Measurements from ENCODE around the gene UBALD1.

UBALD1 gene

DNA sequence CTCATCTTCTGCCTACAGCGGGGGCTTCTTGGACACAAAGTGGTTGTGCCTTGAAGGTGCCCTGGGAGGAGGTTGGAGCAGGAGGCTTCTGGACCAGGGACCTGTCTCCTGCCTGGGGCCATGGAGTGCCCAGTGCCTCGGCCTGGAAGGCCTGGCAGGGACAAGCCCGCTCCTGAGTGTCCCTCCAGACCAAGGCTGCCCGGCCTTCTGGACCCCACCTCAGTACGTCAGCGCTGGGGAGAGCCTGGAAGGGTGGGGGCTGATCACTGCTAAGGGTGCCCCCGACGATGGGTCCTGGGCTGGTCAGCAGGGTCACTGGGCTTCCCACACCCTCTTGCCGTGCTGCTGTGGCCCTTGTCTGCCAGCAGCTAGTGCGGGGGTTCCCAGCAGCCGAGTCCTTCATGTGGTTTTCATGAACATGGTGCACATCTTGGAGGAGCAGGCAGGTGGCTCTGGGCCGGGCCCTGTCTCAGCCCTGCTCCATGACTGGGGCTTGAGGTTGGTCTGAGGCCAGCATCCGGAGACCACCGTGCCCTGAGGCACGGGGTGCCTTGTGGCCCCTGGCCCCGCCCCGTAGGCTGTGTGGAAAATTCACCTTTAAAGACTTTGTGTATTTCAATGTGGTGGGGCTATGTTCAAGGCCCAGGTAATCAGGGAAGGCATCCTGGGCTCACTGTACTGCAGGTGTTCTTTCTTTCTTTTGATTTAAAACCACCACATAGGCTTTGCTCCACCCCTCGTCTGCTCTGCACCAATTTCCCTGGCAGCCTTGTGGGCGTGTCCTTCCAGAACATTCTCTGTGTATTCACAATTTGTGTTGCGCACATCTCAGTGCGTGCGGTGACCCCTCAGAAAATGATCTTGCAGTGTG is 32.3 kb upstream of the UBALD1 start:
- no peak for DNase-seq (ENCODE audit: low spot score)

DNA sequence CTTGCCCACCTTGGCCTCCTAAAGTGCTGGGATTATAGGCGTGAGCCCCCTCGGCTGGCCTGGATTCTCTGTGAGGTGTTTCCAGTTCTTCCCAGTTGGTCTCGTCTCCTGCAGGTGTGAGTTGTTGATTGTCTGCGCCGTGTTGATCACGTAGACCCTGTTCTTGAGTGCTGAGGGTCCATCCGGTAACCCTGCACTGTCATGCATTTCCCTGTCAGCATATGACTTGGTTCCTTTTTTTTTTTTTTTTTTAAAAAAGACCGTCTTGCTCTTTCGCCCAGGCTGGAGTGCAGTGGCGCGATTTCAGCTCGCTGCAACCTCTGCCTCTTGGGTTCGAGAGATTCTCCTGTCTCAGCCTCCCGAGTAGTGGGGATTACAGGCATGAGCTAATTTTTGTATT is 27.2 kb upstream of the UBALD1 start:
- DNase-seq (ENCODE audit: low spot score) = no peak

GRCh38 chr16:4641306-4641687 is 26.6 kb upstream of the UBALD1 start:
- DNase-seq (ENCODE audit: low spot score) = no peak

GRCh38 chr16:4640572-4641305 is 26.1 kb upstream of the UBALD1 start:
- DNase-seq (ENCODE audit: low spot score) = no peak

DNA sequence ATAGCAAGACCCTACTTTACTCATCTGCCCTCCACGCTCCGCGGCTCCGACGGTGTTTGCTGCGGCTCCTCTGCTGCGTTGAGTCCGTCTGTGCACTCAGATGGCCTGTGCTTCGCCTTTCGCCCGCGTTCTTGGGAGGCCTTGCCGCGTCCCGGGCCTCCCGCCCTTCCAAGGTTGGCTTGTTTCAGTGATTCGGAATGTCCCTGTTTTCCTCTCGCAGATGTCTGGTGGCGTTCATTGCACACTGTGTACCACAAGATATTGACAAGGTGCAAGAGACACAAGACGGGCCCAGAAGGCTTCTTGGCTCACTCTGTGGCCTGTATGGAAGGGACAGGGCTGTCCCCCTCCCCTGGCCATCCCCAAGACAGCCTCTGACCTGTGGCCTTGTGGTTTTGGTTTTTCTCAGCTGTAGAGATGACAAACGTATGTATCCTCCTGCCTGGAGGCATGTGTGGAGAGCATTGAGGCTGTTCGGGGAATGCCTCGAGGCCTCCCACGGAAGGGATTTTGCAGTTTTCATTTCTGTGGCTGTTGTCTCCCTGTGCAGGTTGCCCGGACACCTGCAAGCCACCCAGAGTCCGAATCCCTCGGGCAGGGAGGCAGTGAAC is 25.3 kb upstream of the UBALD1 start:
- no peak for DNase-seq (ENCODE audit: low spot score)

DNA sequence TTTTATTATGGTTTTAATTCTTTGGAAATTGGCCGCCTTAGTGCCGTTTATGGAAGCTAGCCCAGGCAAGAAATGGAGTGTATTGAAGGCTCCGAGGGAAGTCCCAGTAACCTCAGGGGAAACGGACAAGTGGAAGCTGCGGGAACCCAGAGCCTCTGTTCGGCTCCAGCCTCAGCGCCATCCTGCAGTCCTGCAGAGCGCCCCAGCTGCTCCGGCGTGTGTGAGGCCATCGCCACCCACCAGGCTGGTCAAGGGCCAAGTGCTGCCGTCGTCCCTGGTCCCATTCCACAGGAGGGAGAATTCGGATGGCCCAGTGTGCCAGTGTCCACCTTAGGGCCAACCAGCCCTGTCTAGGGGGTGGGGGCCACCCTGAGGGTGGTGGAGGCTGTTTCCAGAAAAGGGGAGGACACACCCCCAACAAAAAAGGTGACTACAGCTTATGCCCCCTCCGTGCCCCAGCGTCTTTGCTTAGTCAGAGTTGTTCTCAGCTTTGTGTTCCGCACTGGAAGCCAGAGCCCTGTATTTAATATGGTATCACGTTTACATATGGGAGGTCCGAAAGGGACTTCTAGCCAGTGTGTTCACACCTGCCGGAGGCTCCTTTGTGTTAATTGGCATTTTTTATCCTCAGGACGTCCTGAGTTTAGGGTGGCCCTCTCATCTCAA is 22.9 kb upstream of the UBALD1 start:
- no peak for DNase-seq (ENCODE audit: low spot score)

DNA sequence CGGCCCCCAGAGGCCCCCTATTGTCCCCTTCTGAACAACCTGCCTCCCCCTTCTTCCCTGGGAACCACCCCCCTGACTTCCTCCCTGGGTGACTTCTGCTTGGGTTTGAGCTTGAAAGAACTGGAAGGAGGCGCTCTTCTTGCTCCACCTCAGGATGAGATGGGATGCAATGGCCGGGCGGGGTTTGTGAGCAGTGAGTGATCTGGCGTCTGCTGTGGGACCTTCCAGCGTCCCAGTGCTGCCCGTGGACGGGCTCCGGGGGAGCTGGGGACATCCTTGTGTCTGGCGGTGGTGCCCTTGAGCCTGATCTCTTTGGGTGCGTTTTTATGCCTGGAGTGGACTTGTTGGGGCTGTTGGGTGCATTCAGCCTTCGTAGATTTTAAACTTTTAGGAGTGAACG is 21.5 kb upstream of the UBALD1 start:
- DNase-seq (ENCODE audit: low spot score) = no peak

GRCh38 chr16:4634768-4635167 is 20.1 kb upstream of the UBALD1 start:
- no peak for DNase-seq (ENCODE audit: low spot score)

GRCh38 chr16:4633910-4634635 is 19.4 kb upstream of the UBALD1 start:
- DNase-seq (ENCODE audit: low spot score) = no peak

DNA sequence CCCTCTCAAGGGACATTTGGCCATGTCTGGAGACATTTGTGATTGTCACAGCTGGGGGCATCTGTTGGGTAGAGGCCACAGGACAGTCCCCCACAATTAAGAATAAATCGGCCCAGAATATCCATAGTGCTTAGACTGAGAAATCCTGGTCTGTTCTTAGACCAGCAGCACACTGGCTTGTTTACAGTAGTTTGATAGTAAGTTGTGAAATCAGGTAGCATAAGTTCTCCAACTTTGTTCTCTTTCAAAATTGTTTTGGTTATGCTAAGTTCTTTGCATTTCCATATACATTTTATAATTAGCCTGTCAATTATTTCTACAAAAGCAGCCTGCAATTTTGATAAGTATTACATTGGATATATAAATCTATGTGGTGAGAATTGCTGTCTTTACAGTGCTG is 16.8 kb upstream of the UBALD1 start:
- DNase-seq (ENCODE audit: low spot score) = no peak

DNA sequence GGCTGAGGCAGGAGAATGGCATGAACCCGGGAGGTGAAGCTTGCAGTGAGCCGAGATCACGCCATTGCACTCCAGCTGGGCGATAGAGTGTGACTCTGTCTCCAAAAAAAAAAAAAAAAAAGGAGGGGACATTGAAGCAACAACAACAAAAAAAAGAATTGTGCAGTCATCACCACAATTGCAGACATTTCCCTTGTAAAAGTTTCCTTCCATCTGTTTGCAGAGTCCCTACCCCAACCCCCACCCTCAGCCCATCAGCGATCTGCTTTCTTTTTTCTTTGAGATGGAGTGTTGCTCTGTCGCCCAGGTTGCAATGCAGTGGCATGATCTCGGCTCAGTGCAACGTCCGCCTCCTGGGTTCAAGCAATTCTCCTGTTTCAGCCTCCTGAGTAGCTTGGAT is 13.6 kb upstream of the UBALD1 start:
- DNase-seq (ENCODE audit: low spot score) = no peak

- no peak for DNase-seq (ENCODE audit: low spot score)
These were observed 11.7 kb upstream of the UBALD1 start for GRCh38 chr16:4626396-4626795.

- DNase-seq (ENCODE audit: low spot score) = peak; percentile 44
These were observed 11.0 kb upstream of the UBALD1 start for GRCh38 chr16:4625560-4626159.

DNA sequence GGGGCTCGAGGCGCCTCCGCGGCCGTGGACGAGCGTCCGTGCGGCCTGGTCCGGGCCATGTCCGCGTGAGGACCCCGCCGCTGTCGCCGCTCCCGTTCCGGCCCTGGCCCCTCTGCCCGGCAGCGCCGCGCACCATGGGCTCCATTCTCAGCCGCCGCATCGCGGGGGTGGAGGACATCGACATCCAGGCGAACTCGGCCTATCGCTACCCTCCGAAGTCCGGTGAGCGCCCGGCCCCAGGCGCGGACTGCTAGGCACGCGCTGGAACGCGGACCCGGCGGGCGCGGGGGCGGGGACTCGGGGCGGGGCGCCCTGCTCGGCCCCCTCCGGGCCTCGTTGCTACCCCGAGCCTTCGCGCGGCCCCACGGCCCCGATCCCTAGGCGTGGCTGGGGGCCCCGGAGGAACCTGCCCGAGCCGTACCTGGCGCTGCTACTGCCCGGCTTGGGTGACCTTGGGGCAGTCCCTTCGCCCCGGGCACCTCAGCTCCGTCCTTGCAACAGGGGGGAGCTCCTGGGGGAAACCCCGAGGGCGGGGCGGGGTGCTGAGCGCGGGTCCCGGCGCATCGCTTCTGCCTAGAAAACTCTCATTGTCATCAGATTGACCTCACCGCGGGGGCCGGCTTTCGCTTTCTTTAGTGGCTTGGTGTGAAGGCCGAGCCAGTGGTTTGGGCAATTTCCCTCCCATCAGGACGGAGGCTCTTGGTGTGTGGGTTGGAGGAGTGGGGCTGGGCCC is 10.3 kb upstream of the UBALD1 start:
- DNase-seq (ENCODE audit: low spot score) = peak; percentile 47

DNA sequence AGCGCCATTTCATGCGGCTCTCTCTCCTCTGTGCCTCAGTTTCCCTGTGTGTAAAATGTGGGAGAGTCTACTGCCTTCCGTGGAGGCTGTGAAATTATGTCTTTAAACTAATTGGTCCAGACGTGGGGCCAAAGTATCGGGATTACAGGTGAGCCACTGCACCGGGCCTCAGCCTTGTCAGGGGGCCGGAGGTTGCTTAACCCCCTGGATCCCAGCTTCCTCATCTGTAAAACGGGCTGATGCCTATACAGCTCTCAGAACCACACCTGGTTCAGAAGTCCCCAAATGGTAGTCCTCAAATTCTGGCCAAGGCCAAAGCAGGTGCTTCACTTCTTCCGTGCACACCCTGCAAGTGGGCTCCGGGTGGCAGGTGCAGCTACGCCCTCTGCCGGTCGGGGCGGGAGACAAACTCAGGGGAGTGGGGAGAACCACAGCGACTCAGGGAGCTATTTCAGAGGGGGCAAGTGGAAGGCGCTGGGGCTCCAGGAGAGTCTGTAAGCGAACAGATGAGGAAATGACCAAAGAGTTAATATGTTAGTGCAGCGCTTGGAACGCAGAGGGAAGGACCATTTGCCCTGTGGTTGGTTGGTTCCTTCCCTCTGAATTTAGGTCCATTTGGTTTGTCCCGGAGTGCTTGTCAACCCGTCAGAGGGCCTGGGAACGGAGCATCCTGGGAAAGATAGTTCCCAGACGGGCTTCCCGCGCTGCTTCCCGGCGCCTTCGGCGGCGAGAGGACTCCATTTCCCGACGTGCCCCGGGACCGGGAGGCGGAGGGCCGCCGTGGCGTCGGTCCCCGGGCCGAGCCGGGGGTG is 9.5 kb upstream of the UBALD1 start, which contains the start of gene MGRN1:
Gene MGRN1 (plus strand): TSS at position 812 of the 812 bp plus-strand sequence. CDS start 135 bp downstream, outside the sequence.
- peak; percentile 97 for DNase-seq (ENCODE audit: low spot score)

DNA sequence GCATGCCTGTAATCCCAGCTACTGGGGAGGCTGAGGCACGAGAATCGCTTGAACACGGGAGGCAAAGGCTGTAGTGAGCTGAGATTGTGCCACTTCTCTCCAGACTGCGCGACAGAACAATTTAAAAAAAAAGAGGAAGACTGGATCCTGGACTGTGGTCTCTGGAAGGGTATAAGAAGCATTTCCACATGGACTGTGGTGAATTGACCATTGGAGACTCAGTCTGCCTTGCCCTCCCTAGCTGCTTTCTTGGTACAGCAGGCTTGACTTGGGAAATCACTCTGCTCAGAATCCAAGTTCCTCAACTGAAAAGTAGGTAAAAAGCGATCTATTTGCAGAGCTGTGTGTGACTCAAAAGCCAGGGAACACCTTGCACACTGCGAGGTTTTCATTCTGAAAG is 8.9 kb upstream of the UBALD1 start:
- no peak for DNase-seq (ENCODE audit: low spot score)

GRCh38 chr16:4618645-4619418 is 4.1 kb upstream of the UBALD1 start:
- DNase-seq (ENCODE audit: low spot score) = no peak

- no peak for DNase-seq (ENCODE audit: low spot score)
These were observed 3.2 kb upstream of the UBALD1 start for GRCh38 chr16:4617880-4618279.

All from globus pallidus (tissue), 1 donor.